Peyer's patch (tissue), 4 donors: ENCODE measurements around the gene CLEC4M. TPM values are rescaled to one million over a fixed set of nuclear protein-coding genes. Genes with fewer than 3 reads are reported as not detected.
"Not testable (repeated sequence)": the region's sequence is repeated elsewhere in the genome, so short reads cannot be mapped to it uniquely, and the experiment has no call there.

Experiments used
- DNase-seq, 3 donors: peaks; one replicate each; pipeline ENCODE4 v3.0.0-alpha.2; 2017 to 2019
- H3K27ac ChIP-seq, 4 donors: fragments of 200-600 bp; sonication (generic); one replicate each; pipeline ENCODE4 v1.5.1; 2016 to 2019
- H3K27me3 ChIP-seq, 2 donors: fragments of 200-600 bp; sonication (generic); one replicate each; pipeline ENCODE4 v1.5.1; 2019
- H3K36me3 ChIP-seq, 3 donors: fragments of 200-600 bp; sonication (generic); one replicate each; pipeline ENCODE4 v1.5.1; 2016 to 2019
- H3K4me1 ChIP-seq, 4 donors: fragments of 200-600 bp; sonication (generic); one replicate each; pipeline ENCODE4 v1.5.1; 2016 to 2019
- H3K4me3 ChIP-seq, 4 donors: fragments of 200-600 bp; sonication (generic); 1 replicate in 3 of 4; 2 replicates in 1 of 4; pipeline ENCODE4 v1.5.1; 2016 to 2019; ENCODE audit warnings: mild to moderate bottlenecking in 1 of 4
- H3K9me3 ChIP-seq, 4 donors: fragments of 200-600 bp; sonication (generic); one replicate each; pipeline ENCODE4 v1.5.1; 2016 to 2019; ENCODE audit warnings: mild to moderate bottlenecking in 1 of 4
- POLR2A ChIP-seq, 2 donors: fragments of 450-650 bp; IDR thresholded peaks; one replicate each; pipeline ENCODE4 v1.5.1; 2017; ENCODE audit warnings: antibody characterized with exemption in 2 of 2, mild to moderate bottlenecking in 2 of 2, moderate library complexity in 2 of 2
- total RNA-seq, 4 donors: library from RNA; depleted of rRNA; stranded (reverse); fragments of >200 nt; gene quantifications; one replicate each; pipeline ENCODE4 v1.1.0, GENCODE V29; 2016
- TF ChIP-seq, protein P1 (sequence below), 6 experiments: fragments of 450-650 bp in 4 of 6; fragments of 200-600 bp in 2 of 6; sonication (generic) in 1 of 6; IDR thresholded peaks; one replicate each; pipeline ENCODE4 v1.5.1; 2017 to 2019; ENCODE audit warnings: antibody characterized with exemption in 6 of 6, mild to moderate bottlenecking in 3 of 6, moderate library complexity in 1 of 6

CLEC4M gene
- total RNA-seq, 4 donors from 2014 or later, result not detected

DNA sequence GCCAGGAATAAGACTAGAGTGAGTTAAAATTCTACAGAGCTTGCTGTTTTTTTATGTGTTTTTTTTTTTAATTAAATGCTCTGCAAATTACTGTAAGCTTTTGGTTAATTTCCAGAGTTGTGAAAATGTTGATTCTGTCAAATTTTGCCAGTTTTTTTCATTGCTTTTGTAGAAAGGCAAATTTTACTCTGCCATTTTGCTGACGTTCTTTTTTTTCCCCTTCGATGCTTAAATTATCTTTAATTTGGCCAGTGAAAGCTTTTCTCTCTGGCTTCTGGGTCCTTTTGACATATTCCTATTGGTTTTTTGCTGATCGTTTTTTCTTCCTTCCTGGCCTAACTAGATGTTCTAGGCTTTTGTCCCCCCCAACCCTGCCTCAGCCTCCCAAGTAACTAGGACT, 43.2 kb downstream of the CLEC4M start:
- H3K4me3 ChIP-seq, result no peak overlapping the region
- H3K4me1 ChIP-seq, result no peaks in the 10 kb centered on the region

DNA sequence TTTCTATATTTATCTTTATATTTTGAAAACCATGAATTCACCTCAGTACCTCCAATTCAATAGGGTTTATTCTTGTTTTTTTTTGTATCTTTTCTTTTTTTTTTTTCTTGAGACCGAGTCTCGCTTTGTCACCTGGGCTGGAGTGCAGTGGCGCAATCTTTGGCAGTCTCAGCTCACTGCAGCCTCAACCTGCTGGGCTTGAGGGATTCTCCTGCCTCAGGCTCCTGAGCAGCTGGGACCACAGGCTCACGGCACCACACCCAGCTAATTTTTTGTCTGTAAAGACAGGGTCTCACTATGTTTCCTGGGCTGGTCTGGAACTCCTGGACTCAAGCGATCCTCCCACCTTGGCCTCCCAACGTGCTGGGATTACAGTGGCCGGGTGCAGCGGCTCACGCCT, 43.8 kb downstream of the CLEC4M start:
- H3K4me1 ChIP-seq, result no peaks in the 10 kb centered on the region
- TF ChIP-seq, protein P1, sequence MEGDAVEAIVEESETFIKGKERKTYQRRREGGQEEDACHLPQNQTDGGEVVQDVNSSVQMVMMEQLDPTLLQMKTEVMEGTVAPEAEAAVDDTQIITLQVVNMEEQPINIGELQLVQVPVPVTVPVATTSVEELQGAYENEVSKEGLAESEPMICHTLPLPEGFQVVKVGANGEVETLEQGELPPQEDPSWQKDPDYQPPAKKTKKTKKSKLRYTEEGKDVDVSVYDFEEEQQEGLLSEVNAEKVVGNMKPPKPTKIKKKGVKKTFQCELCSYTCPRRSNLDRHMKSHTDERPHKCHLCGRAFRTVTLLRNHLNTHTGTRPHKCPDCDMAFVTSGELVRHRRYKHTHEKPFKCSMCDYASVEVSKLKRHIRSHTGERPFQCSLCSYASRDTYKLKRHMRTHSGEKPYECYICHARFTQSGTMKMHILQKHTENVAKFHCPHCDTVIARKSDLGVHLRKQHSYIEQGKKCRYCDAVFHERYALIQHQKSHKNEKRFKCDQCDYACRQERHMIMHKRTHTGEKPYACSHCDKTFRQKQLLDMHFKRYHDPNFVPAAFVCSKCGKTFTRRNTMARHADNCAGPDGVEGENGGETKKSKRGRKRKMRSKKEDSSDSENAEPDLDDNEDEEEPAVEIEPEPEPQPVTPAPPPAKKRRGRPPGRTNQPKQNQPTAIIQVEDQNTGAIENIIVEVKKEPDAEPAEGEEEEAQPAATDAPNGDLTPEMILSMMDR (IDR thresholded peaks at IDR 0.05), result no peak
- TF ChIP-seq POLR2A (IDR thresholded peaks at IDR 0.05), result no peak
- no peaks in the 10 kb centered on the region for H3K36me3 ChIP-seq
- no peak overlapping the region for H3K27ac ChIP-seq
- no peak overlapping the region for H3K4me3 ChIP-seq
- no peaks in the 10 kb centered on the region for H3K27me3 ChIP-seq
- no peak for DNase-seq
- peaks cover 0 to 14% (median 0%) of the 10 kb centered on the region in 4 donors for H3K9me3 ChIP-seq

More for the DNA sequence above, 43.2 kb downstream of the CLEC4M start:
- DNase-seq, result no peak
- peaks cover 0 to 7% (median 0%) of the 10 kb centered on the region in 4 donors for H3K9me3 ChIP-seq
- H3K27me3 ChIP-seq, result no peaks in the 10 kb centered on the region
- H3K36me3 ChIP-seq, result no peaks in the 10 kb centered on the region
- H3K27ac ChIP-seq, result no peak overlapping the region
- TF ChIP-seq POLR2A (IDR thresholded peaks at IDR 0.05), result no peak
- TF ChIP-seq, protein P1 (IDR thresholded peaks at IDR 0.05), result no peak

GRCh38 chr19:7808108-7808507, 45.1 kb downstream of the CLEC4M start:
- TF ChIP-seq POLR2A (IDR thresholded peaks at IDR 0.05), result no peak
- TF ChIP-seq, protein P1 (IDR thresholded peaks at IDR 0.05), result no peak
- Histone ChIP-seq H3K9me3 (peaks cover 0 to 18% (median 0%) of the 10 kb centered on the region in 4 donors), H3K36me3 (no peaks in the 10 kb centered on the region), H3K4me3 (no peak overlapping the region), H3K27ac (no peak overlapping the region), H3K4me1 (no peaks in the 10 kb centered on the region), H3K27me3 (no peaks in the 10 kb centered on the region)
- DNase-seq, result no peak

DNA sequence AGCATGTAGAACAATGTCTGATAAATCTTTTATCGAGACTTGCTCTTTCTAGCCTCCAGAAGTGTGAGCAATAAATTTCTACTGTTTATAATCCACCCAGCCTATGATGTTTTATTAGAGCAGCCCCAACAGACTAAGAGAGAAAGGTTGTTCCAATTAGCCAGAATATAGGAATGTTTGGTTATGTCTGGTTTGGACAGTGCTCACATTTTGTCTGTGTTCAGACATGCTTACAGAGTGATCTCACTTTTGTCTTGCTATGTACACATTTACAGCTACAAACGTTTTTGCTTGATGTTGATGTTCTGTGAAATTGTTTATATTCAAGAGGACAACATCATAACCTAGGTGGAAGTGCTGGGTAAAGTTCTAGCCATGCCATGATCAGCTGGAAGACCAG, 48.9 kb downstream of the CLEC4M start:
- H3K27ac ChIP-seq, result no peak overlapping the region
- H3K27me3 ChIP-seq, result no peaks in the 10 kb centered on the region
- H3K36me3 ChIP-seq, result no peaks in the 10 kb centered on the region
- H3K4me1 ChIP-seq, result no peaks in the 10 kb centered on the region
- H3K9me3 ChIP-seq, result peaks cover 0 to 22% (median 0%) of the 10 kb centered on the region in 4 donors
- no peak overlapping the region for H3K4me3 ChIP-seq
- TF ChIP-seq POLR2A (IDR thresholded peaks at IDR 0.05), result no peak
- TF ChIP-seq, protein P1 (IDR thresholded peaks at IDR 0.05), result no peak
- no peak for DNase-seq

DNA sequence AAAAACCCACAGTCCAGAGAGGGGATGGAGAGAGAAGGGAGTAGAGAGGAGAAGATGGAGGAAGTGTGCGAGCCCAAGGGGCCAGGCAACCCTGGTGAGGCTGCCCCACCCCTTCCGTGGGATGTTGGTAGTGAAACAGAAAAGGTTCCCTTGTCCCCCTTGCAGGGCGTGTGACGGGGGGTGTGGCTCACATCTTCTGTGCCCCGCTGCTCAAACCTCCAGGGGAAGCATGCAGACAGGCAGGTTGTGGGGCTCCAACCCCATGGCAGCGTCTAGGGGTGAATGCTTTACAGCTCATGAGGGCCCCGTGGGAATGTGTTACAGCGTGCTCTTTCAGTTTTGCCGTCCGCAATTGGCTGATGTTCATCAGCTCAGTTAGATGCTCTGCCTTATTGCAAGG, 52.3 kb downstream of the CLEC4M start:
- Histone ChIP-seq H3K9me3 (peaks cover 0 to 22% (median 0%) of the 10 kb centered on the region in 4 donors), H3K27me3 (no peaks in the 10 kb centered on the region), H3K4me3 (no peak overlapping the region), H3K27ac (no peak overlapping the region), H3K4me1 (no peaks in the 10 kb centered on the region), H3K36me3 (no peaks in the 10 kb centered on the region)
- DNase-seq, result peak in 1 of 3 donors; percentile 39
- TF ChIP-seq, protein P1 (IDR thresholded peaks at IDR 0.05), result no peak
- TF ChIP-seq POLR2A (IDR thresholded peaks at IDR 0.05), result no peak

DNA sequence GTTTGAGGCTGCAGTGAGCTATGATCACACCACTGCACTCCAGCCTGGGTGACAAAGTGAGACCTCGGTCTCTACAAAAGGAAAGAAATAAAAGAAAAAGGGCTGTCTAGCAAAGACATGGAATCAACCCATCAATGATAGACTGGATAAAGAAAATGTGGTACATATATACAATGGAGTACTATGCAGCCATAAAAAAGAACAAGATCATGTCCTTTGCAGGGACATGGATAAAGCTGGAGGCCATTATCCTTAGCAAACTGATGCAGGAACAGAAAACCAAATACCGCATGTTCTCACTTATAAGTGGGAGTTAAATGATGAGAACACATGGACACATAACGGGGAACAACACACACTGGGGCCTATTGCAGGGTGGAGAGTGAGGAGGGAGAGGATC, 53.0 kb downstream of the CLEC4M start:
- not testable (repeated sequence) for H3K27me3 ChIP-seq, H3K36me3 ChIP-seq, H3K4me3 ChIP-seq, H3K4me1 ChIP-seq, H3K27ac ChIP-seq, DNase-seq
- peaks cover 0 to 16% (median 0%) of the 10 kb centered on the region in 4 donors for H3K9me3 ChIP-seq
